GM21576 (cell line): ENCODE data around the gene ZNF512B.
"Not testable (repeated sequence)": the region's sequence is repeated elsewhere in the genome, so short reads cannot be mapped to it uniquely, and the experiment has no call there.

Experiments used
- ATAC-seq: cut with Tn5 transposase; IDR thresholded peaks from one replicate; pipeline ENCODE4 v1.9.1; 2021; ENCODE audit warnings: mild to moderate bottlenecking, moderate library complexity; ENCODE audit not compliant: unreplicated experiment

ZNF512B gene, protein sequence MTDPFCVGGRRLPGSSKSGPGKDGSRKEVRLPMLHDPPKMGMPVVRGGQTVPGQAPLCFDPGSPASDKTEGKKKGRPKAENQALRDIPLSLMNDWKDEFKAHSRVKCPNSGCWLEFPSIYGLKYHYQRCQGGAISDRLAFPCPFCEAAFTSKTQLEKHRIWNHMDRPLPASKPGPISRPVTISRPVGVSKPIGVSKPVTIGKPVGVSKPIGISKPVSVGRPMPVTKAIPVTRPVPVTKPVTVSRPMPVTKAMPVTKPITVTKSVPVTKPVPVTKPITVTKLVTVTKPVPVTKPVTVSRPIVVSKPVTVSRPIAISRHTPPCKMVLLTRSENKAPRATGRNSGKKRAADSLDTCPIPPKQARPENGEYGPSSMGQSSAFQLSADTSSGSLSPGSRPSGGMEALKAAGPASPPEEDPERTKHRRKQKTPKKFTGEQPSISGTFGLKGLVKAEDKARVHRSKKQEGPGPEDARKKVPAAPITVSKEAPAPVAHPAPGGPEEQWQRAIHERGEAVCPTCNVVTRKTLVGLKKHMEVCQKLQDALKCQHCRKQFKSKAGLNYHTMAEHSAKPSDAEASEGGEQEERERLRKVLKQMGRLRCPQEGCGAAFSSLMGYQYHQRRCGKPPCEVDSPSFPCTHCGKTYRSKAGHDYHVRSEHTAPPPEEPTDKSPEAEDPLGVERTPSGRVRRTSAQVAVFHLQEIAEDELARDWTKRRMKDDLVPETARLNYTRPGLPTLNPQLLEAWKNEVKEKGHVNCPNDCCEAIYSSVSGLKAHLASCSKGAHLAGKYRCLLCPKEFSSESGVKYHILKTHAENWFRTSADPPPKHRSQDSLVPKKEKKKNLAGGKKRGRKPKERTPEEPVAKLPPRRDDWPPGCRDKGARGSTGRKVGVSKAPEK

DNA sequence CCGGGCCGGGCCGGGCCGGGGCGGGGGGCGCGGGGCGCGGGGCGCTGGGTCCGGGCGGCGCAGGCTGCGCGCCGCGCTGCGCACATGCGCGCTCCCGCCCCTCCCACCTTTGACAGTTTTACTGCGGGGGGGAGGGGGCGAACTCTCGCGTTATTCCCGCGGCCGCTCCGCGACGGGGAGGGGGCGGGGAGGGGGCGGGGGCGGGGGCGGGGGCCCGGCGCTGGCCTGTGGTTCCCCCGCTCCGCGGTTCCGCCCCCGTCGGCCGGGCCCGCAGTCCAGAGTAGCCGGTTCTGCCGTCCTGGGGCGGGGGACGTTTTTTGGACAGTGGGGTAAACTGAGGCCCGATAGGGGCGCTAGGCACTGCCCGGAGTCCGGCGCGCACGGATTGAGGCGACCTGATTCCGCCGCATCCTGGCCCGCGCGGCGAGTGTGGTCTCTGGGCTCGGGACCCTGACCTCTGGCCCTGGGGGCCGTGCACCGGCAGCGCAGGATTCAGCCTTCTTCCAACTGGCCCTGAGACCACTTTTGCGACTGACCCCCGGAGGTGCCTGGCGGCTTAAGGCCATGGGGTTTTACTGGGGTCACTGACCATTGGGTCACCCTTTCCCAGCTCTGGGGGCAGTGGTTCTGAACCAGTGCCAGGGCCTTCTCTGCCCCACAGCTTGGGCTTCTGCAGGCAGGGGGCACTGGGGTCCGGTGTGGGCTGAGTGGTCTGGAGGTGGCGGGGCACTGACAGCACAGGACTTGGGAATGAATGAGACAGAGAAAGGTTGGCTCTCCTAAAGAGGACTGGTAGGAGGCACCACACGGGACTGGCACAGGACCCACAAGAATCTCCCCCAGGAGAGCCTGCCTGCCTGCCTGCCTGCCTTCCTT is at the start of gene ZNF512B:
ZNF512B (minus strand) TSS at position 93 of the 876 bp plus-strand sequence. CDS start 1,980 bp downstream, outside the sequence.
- no peak for ATAC-seq

DNA sequence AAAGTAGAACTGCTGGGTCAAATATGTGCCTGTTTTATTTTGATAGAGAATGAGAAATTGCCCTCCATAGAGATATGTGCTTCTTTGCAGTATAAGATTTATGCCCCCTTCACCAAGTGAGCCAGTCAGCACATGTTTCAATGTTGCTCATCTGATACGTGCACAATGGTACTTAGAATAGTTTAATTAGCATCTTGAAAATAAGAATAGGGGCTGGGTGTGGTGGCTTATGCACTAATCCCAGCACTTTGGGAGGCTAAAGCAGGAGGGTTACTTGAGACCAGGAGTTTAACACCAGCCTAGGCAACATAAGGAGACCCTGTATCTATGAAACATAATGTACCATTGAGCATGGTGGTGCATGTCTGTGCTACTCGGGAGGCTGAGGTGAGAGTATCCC is 45.9 kb upstream of the ZNF512B start:
- ATAC-seq: no peak

DNA sequence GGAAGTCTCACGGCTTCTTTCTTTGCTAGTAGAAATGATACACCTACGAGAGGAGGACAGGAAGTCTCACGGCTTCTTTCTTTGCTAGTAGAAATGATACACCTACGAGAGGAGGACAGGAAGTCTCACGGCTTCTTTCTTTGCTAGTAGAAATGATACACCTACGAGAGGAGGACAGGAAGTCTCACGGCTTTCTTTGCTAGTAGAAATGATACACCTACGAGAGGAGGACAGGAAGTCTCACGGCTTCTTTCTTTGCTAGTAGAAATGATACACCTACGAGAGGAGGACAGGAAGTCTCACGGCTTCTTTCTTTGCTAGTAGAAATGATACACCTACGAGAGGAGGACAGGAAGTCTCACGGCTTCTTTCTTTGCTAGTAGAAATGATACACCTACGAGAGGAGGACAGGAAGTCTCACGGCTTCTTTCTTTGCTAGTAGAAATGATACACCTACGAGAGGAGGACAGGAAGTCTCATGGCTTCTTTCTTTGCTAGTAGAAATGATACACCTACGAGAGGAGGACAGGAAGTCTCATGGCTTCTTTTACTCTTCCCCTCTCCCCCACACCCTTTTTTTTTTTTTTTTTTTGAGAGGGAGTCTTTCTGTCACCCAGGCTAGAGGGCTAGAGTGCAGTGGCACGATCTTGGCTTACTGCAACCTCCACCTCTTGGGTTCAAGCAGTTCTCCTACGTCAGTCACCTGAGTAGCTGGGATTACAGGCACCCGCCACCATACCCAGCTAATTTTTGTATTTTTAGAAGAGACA is 42.8 kb upstream of the ZNF512B start:
- not testable (repeated sequence) for ATAC-seq

DNA sequence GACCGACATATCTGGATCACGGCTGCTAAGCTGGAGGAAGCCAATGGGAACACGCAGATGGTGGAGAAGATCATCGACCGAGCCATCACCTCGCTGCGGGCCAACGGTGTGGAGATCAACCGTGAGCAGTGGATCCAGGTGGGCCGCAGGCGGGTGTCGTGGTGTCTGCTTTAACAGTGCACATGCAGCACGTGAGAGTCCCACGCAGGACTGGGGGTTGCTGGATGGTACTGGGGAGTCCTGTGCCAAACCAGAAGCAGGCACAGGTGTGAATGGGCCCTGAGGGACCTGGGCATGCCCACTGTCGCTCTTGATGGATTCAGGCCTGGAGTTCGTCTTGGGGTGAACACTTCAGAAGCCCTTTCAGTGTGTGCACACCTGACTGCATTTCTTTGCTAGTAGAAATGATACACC is 41.6 kb upstream of the ZNF512B start:
- no peak for ATAC-seq

DNA sequence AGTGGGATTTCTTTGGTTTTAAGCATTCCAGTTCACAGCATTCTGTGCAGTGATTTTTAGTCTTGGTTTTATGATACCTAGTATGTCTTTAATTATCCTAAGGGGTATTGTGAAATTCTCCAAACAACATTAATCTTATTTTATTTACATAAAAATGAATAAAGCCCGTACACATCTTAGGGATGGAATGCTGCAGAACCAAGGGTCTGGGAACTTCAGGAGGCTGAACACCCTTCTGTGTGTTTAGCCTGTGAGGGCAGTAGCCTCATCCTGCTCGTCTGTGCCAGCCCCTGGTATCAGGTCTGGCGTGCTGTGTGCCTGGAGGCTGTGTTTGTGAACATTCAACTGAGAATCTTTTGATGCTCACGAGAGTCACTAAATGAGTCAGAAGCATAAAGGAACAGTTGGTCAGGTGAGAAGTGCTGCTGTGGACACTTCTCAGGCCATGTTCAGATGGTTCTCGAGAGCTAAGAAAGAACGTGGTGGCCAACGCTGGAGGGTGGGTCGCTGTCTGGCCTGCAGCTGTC is 41.0 kb upstream of the ZNF512B start:
- peak; percentile 45 for ATAC-seq

DNA sequence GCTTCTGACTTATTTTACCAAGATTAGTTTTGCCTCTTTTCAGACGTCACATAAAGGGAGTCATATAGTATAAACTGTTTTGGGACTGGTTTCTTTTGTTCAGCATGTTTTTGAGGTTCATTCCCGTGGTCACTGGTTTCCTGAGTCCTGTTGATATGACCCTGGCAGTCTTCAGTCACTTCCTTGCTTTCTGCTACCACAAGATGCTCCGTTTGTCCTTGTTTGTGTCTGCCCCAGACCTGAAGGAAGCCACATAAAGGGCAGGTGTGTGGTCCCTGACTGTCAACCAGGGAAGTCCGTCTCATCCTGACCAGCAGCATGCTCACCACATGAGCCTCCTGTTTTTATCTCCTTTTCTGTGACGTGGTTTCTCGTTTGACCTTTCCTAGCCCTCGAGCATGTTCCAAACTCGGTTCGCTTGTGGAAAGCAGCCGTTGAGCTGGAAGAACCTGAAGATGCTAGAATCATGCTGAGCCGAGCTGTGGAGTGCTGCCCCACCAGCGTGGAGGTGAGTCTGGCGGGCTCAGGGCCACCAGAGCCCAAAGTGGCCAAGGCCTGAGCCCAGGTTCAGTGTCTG is 40.2 kb upstream of the ZNF512B start:
- ATAC-seq: no peak

DNA sequence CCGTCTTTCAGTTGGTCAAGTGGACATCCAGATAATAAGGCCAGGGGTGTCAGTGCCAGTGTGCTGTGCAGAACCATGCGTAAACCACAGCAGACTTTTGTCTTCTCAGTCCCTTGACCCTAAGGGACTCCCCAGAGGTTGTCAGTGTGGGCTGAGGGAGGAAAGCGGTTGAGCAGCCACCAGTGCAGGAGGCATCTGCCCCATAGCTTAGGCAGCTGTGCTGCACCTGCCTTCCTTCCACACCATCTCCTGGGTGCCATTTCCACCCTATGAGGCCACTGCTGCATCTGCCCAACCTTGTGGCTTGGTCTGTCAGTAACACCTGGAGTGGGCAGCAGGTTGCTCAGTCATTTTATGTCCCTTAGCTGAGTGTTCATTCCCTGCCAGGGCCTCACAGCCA is 37.2 kb upstream of the ZNF512B start:
- ATAC-seq: no peak

DNA sequence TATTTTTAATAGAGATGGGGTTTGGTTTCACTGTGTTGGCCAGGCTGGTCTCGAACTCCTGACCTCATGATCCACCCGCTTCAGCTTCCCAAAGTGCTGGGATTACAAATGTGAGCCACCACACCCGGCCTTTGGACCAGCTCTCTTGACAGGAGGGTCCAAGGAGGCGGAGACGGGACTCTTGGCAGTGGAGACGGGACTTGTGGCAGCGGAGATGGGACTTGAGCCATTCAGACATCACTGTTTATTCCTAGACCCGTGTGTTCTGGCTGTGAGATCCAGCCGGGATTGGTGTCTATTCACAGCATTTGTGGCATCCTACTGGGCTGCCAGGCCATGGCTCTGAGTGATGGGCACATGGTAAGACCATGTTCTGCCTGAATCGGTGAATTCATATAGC is 36.8 kb upstream of the ZNF512B start:
- no peak for ATAC-seq

DNA sequence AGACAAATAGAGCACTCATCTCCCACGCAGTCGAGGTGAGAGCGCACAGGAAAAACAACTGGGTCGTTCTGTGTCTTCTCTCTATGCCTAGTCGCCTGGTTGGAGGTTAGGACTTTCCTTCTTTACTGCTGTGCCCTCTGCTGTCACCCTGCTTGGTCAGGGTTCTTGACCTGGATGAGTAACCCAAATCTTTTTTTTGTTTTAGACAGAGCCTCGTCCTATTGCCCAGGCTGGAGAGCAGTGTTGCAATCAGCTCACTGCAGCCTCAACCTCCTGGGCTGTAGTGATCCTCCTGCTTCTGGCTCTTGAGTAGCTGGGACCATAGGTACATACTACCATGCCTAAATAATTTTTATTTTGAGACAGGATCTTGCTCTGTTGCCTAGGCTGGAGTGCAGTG is 35.7 kb upstream of the ZNF512B start:
- no peak for ATAC-seq

DNA sequence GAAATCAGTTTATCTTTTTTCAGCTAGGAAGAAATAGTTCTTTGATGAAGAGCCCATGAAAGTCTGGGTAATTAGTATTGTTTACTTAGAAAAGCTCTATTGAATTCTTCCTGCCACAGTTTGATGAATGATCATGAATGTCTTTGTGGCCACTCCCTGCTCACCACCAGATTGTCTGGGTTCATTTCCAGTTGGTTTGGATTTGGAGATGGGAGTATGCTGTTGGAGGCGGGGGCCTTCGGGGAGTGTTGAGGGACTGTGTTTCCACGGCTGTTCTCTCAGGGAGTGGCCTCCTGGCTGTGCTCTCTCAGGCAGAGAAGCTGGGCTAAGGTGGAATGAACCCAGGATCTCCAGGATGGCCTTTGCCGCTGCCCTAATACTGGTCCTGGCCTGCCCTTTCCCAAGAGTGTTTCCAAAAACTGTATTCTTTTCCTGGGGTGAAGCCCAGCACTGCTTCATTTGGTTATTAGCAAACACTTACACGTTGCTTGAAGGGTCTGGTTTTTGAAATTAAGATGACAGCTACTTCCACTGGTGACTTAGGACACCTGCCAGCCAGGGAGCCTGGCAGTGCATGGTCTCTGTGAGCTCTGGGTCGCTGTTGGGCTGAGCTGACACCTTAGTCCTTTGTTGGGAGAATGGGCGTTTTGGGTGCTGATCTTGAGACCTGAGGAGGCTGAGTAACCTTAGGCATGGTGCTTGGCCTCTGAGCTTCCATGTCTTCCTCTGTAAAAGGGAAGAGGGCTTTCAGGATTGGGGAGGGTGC is 34.4 kb upstream of the ZNF512B start:
- ATAC-seq: no peak

DNA sequence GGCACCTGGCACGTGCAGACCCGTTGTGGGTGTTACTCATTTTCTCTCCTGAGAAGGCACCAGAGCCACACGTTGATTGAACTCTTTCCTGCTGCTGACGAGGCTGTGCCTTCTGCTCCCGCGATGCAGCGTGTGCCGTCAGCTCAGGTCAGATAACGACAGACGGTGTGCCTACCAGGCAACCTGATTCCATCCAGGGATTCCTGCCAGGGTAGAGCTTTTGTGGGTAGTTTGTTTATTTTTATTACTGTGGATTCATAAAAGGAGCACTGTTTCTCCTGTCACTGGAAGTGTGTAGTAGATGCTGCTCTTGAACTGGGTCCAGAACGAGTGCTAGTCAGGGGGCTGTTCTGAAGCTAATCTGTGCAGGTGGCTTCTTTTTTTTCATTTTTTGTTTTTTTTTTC is 31.9 kb upstream of the ZNF512B start:
- no peak for ATAC-seq

DNA sequence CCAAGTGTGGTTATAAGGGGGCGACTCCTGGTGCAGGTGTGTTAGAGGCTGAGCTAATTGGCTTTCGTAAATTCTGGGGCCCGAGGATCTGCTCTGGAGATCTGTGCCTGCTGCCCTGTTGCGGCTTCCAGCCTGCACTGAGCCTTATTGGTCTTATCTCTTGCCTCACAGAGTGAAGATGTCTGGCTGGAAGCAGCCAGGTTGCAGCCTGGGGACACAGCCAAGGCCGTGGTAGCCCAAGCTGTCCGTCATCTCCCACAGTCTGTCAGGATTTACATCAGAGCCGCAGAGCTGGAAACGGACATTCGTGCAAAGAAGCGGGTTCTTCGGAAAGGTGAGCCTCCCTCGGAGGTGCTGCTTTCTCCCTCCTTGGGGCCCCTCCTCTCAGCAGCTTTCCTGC is 31.2 kb upstream of the ZNF512B start:
- ATAC-seq: no peak

DNA sequence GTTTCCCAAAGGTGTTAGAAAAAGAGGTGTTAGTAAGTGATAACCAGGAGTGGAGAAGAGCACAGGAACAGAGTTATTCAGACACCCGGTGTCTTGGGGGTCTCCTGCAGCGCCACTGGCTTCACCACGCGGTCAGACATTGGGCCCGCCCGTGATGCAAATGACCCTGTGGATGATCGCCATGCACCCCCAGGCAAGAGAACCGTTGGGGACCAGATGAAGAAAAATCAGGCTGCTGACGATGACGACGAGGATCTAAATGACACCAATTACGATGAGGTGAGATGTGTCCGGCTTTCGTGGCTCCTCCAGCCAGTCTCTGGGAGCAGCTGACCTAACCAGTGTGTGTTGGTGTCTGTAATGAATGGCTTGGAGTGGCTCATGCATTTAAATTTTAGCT is 13.2 kb upstream of the ZNF512B start:
- no peak for ATAC-seq

DNA sequence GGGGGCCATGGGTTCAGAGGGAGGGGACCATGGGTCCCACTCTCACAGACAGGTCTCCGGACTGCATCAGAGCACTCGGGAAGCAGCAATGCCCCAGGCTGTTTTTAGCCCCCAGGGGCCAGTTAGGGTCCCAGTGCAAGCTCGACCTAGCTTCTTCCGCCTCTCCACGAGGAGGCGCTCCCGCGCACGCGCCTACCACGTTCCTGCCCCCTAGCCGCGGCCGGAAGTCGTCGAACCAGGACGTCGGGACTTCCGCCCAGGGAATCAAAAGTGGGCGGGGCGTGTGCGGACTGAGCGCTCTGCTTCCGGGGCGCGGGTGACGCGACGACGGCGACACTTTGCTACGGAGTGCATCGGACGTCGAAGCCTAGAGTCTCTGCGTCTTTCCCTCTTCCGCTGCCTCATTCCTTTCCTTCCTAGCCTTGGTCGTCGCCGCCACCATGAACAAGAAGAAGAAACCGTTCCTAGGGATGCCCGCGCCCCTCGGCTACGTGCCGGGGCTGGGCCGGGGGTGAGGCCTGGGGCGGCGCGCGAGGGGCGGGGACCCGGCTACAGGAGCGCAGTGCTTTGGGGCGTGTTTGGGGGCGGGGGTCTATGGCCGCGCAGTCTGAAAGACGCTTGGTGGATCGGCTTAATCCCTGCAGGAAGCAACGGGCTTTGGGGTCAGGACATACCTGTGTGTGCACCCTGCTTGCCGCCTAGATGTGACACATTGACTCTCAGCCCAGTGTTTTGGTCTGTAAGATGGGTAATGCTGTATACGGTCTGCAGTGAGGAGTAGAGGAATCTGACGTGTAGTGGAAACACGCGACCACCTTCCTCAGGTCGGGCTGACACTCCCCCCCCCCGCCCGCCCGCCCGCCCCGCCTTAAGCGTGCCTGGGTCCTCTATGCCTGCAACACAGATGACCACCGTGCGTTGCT is 11.3 kb upstream of the ZNF512B start, which contains the start of gene PRPF6:
PRPF6 (plus strand) TSS at position 327 of the 923 bp plus-strand sequence; CDS start at position 441, 114 bp downstream.
- ATAC-seq: peak; percentile 42

DNA sequence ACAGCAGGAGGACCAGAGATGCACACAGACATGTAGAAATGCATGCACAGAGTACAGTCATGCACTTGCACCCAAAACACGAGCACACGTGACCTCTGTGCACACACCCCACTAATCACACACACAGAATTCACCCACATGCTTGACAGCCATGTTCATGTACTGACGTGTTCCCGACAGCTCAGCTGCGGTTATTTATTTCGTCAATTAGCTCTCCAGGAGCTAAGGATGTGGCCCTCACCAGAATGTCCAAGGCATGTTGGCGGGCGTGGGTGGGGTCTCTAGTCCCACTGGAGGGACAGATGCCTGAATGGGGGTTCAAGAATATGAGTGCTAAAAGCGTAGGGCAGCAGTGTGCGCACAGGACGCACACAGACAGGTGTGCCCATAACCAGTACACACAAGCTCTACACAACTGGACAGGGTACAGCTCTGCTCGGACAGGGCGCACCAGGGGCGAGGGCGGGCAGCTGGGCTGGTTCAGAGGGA is 10.6 kb upstream of the ZNF512B start:
- ATAC-seq: peak; percentile 8

DNA sequence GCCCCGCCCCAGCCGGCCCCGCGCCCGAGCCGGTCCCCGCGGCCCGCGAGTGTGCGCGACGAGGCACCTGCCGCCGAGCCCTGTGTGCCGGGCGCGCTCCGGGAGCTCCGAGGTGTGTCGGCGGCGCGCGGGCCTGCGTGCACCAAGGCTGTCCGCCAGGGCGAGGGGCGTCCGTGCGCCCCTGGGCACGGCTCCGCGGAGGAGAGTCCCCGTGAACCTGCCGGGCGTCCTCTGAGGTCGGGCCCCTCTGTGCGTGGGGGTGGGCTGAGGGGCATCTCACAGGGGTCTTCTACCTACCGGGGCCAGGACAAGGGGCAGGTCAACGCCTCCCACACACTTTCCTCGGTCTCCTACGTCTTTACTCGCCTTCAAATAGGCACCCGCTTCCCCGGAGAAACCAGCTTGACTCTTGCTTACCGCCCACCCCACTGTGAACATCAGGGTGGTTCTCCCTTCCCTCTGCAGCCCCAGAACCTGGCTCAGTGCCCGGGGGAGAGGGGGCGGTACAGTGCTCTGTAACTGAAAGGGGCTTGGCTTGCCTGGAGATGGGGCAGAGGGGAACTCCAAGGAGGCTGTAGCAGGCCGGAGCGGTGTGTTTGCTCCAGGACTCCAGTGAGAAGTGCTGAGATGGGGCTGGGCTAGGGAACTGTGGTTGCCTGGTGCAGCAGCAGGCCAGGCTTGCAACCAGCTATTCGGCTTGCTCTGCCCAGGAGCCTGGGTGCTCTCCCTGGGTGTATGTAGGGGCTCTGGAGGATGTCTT is 10.0 kb upstream of the ZNF512B start, which contains the start of gene SAMD10:
SAMD10 (minus strand) TSS at position 86 of the 760 bp plus-strand sequence. CDS start 175 bp downstream, outside the sequence.
- ATAC-seq: peak; percentile 36

DNA sequence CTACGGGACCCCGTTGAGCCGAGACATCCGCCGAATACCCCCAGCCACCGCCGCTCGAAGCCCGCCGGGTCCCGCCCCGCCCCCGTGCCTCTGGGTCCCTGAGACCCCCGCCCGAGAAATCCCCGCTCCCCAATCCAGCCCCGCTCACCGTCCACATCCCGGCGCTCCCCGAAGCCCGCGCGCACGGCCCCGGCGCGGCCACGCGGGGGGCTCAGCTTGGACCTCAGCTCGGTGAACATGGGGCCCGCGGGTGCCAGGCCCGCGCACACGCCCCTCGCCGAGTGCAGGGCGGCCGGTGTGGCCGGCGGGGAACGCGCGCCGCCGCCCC is 9.5 kb upstream of the ZNF512B start:
- ATAC-seq: no peak
